GM19438 (cell line): ENCODE results near the gene APMAP.

Source experiments
- ATAC-seq: cut with Tn5 transposase; IDR thresholded peaks from one replicate; pipeline ENCODE4 v1.9.1; 2021; ENCODE audit warnings: low read depth; ENCODE audit not compliant: unreplicated experiment

Gene APMAP

GRCh38 chr20:25025091-25025861, 32.7 kb upstream of the APMAP start:
- no peak for ATAC-seq

GRCh38 chr20:25024171-25024570, 31.6 kb upstream of the APMAP start:
- no peak for ATAC-seq

- no peak for ATAC-seq
These were observed 30.8 kb upstream of the APMAP start for GRCh38 chr20:25023356-25023755.

- ATAC-seq, result no peak
These were observed 30.1 kb upstream of the APMAP start for GRCh38 chr20:25022680-25023079.

GRCh38 chr20:25021336-25021735, 28.8 kb upstream of the APMAP start:
- no peak for ATAC-seq

GRCh38 chr20:25020901-25021301, 28.4 kb upstream of the APMAP start:
- ATAC-seq, result no peak

- no peak for ATAC-seq
These were observed 27.8 kb upstream of the APMAP start for GRCh38 chr20:25020345-25020744.

- no peak for ATAC-seq
These were observed 27.0 kb upstream of the APMAP start for GRCh38 chr20:25019381-25020155.

GRCh38 chr20:25018841-25019240, 26.3 kb upstream of the APMAP start:
- no peak for ATAC-seq

GRCh38 chr20:25018425-25018824, 25.9 kb upstream of the APMAP start:
- no peak for ATAC-seq

GRCh38 chr20:25017257-25017803, 24.8 kb upstream of the APMAP start:
- no peak for ATAC-seq

GRCh38 chr20:25016471-25016870, 23.9 kb upstream of the APMAP start:
- ATAC-seq, result no peak

- no peak for ATAC-seq
These were observed 23.4 kb upstream of the APMAP start for GRCh38 chr20:25015986-25016385.

GRCh38 chr20:25014816-25015215, 22.3 kb upstream of the APMAP start:
- ATAC-seq, result no peak

- ATAC-seq, result no peak
These were observed 21.2 kb upstream of the APMAP start for GRCh38 chr20:25013478-25014380.

GRCh38 chr20:25012616-25013189, 20.2 kb upstream of the APMAP start:
- no peak for ATAC-seq

- ATAC-seq, result no peak
These were observed 19.3 kb upstream of the APMAP start for GRCh38 chr20:25011831-25012241.

- no peak for ATAC-seq
These were observed 18.7 kb upstream of the APMAP start for GRCh38 chr20:25011261-25011660.

- no peak for ATAC-seq
These were observed 16.9 kb upstream of the APMAP start for GRCh38 chr20:25009218-25010145.
